ENCODE data around the gene HPSE2.

Gene HPSE2

DNA sequence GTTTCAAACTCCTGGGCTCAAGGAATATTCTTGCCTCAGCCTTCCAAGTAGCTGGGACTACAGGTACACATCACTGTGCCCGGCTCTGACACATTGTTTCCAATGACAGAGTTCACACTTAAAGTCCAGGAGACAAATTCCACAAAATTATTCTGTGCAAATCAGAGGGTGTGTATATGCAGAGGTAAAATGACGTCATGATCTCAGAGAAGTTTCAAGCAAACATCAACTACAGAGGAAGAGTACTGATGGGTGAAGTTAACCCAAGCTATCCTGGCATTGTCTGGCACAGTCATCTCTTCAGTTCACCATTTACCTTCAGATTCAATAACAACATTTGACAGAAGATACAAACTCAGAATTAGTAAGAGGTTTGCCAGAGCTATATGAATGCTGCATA lies 388.9 kb downstream of the HPSE2 start:
- TF ChIP-seq POLR2AphosphoS5 (IDR thresholded peaks at IDR 0.05; ENCODE audit: low read depth, low read length) (no peak), FOXP2 (optimal IDR thresholded peaks at IDR 0.05; ENCODE audit: borderline replicate concordance, extremely low read depth, extremely low read length, insufficient read depth) (no peak), TAF1 (IDR thresholded peaks at IDR 0.05; ENCODE audit: borderline replicate concordance, insufficient read depth, low read length) (no peak), SIN3A (IDR thresholded peaks at IDR 0.05; ENCODE audit: borderline replicate concordance, insufficient read depth, low read length) (no peak)
- TF ChIP-seq, protein P1, sequence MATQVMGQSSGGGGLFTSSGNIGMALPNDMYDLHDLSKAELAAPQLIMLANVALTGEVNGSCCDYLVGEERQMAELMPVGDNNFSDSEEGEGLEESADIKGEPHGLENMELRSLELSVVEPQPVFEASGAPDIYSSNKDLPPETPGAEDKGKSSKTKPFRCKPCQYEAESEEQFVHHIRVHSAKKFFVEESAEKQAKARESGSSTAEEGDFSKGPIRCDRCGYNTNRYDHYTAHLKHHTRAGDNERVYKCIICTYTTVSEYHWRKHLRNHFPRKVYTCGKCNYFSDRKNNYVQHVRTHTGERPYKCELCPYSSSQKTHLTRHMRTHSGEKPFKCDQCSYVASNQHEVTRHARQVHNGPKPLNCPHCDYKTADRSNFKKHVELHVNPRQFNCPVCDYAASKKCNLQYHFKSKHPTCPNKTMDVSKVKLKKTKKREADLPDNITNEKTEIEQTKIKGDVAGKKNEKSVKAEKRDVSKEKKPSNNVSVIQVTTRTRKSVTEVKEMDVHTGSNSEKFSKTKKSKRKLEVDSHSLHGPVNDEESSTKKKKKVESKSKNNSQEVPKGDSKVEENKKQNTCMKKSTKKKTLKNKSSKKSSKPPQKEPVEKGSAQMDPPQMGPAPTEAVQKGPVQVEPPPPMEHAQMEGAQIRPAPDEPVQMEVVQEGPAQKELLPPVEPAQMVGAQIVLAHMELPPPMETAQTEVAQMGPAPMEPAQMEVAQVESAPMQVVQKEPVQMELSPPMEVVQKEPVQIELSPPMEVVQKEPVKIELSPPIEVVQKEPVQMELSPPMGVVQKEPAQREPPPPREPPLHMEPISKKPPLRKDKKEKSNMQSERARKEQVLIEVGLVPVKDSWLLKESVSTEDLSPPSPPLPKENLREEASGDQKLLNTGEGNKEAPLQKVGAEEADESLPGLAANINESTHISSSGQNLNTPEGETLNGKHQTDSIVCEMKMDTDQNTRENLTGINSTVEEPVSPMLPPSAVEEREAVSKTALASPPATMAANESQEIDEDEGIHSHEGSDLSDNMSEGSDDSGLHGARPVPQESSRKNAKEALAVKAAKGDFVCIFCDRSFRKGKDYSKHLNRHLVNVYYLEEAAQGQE (IDR thresholded peaks at IDR 0.05; ENCODE audit: insufficient read depth in 1 of 2, low read depth in 2 of 2, low read length in 2 of 2), result no peak

DNA sequence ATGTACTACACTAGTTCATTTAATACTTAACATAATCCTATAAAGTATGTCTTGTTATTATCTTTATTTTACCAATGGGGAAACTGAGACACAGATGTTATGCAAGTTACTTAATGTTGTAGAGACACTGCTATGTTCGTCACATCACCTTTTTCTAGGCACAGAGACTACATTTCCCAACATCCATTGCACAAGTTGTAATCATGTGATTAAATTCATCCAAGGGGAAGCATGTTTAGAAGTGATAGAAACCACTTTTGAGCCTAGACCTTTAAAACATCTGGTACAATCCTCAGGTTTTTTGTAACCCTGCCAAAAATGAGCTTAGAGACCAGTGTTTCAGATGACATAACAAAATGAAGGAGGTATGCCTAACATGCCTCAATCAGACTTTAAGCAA lies 402.1 kb downstream of the HPSE2 start:
- TF ChIP-seq TAF1 (IDR thresholded peaks at IDR 0.05; ENCODE audit: borderline replicate concordance, insufficient read depth, low read length) (no peak), SIN3A (IDR thresholded peaks at IDR 0.05; ENCODE audit: borderline replicate concordance, insufficient read depth, low read length) (no peak), FOXP2 (optimal IDR thresholded peaks at IDR 0.05; ENCODE audit: borderline replicate concordance, extremely low read depth, extremely low read length, insufficient read depth) (no peak), POLR2AphosphoS5 (IDR thresholded peaks at IDR 0.05; ENCODE audit: low read depth, low read length) (no peak)
- TF ChIP-seq, protein P1 (IDR thresholded peaks at IDR 0.05; ENCODE audit: insufficient read depth in 1 of 2, low read depth in 2 of 2, low read length in 2 of 2), result no peak

DNA sequence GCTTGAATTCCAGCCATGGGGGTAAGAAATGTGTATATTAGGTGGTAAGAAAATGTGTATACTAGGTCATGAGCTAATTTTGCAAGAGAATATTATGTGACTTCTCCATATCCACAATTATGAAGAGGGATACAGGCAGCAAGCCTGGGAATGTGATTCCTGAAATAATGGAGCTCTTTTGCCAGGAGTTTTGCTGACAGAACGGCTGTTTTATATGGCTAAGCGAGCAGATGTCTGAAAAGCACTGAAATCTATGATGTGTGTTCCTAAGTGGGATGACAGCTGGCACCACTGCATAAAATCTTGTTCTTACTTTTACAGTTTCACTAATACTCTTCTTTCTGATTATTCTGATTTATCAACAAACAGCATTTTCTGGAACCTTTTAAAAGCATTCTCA lies 402.9 kb downstream of the HPSE2 start:
- TF ChIP-seq FOXP2 (optimal IDR thresholded peaks at IDR 0.05; ENCODE audit: borderline replicate concordance, extremely low read depth, extremely low read length, insufficient read depth) (no peak), POLR2AphosphoS5 (IDR thresholded peaks at IDR 0.05; ENCODE audit: low read depth, low read length) (no peak), TAF1 (IDR thresholded peaks at IDR 0.05; ENCODE audit: borderline replicate concordance, insufficient read depth, low read length) (no peak), SIN3A (IDR thresholded peaks at IDR 0.05; ENCODE audit: borderline replicate concordance, insufficient read depth, low read length) (no peak)
- TF ChIP-seq, protein P1 (IDR thresholded peaks at IDR 0.05; ENCODE audit: insufficient read depth in 1 of 2, low read depth in 2 of 2, low read length in 2 of 2), result no peak

DNA sequence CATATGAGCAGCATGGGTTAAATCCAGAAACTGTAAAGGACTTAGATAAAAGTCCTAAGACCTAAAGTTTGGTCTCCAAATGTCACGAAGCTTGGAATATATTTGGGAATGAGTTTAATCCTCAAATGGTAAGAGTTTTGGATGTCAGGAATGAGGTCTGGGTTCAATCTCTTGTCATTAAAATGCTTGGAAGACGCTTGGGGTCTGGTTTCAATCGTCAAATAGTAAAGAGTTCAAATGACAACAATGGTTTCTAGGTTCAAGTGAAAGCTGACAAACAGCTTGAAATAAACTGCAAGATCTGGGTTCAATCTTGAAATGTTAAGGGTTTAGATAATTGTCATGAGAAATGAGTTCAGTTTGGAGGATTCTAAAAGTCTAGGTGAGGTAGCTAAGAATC lies 403.5 kb downstream of the HPSE2 start:
- TF ChIP-seq, protein P1 (IDR thresholded peaks at IDR 0.05; ENCODE audit: insufficient read depth in 1 of 2, low read depth in 2 of 2, low read length in 2 of 2), result no peak
- TF ChIP-seq FOXP2 (optimal IDR thresholded peaks at IDR 0.05; ENCODE audit: borderline replicate concordance, extremely low read depth, extremely low read length, insufficient read depth), result no peak
- no peak for TF ChIP-seq TAF1 (IDR thresholded peaks at IDR 0.05; ENCODE audit: borderline replicate concordance, insufficient read depth, low read length)
- no peak for TF ChIP-seq POLR2AphosphoS5 (IDR thresholded peaks at IDR 0.05; ENCODE audit: low read depth, low read length)
- TF ChIP-seq SIN3A (IDR thresholded peaks at IDR 0.05; ENCODE audit: borderline replicate concordance, insufficient read depth, low read length), result no peak

DNA sequence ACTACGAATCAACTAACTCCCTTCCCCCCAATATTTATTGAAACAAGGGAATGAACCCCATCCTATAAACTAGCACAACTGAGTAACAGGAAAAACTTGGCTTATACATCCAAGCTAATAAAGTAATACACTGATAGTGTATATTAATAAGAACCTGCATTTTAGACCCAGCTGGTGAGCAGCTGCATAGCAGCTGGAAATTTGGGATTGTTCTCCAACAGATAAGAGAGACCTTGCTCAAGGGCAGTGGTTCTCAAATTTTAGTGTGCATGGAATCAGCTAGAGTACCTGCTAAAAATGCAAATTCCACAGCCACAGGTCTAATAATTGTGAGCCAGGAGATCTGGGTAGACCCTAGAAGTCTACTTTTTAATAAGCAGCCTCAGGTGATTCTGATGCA lies 404.3 kb downstream of the HPSE2 start:
- TF ChIP-seq SIN3A (IDR thresholded peaks at IDR 0.05; ENCODE audit: borderline replicate concordance, insufficient read depth, low read length) (no peak), TAF1 (IDR thresholded peaks at IDR 0.05; ENCODE audit: borderline replicate concordance, insufficient read depth, low read length) (no peak), FOXP2 (optimal IDR thresholded peaks at IDR 0.05; ENCODE audit: borderline replicate concordance, extremely low read depth, extremely low read length, insufficient read depth) (no peak), POLR2AphosphoS5 (IDR thresholded peaks at IDR 0.05; ENCODE audit: low read depth, low read length) (no peak)
- TF ChIP-seq, protein P1 (IDR thresholded peaks at IDR 0.05; ENCODE audit: insufficient read depth in 1 of 2, low read depth in 2 of 2, low read length in 2 of 2), result no peak

All from PFSK-1 (cell line).